Right lobe of liver (tissue), 4 donors: ENCODE measurements around the gene EIF2B2.

Experiments used
- CTCF ChIP-seq, 4 donors: fragments of 200-600 bp in 3 of 4; fragments of 450-650 bp in 1 of 4; IDR thresholded peaks; one replicate each; pipeline versions ENCODE4 v1.5.1 to v1.8.0; 2016 to 2022; ENCODE audit warnings: antibody characterized with exemption in 4 of 4, mild to moderate bottlenecking in 2 of 4
- POLR2A ChIP-seq: fragments of 450-650 bp; IDR thresholded peaks from one replicate; pipeline ENCODE4 v1.6.1; 2017; ENCODE audit warnings: antibody characterized with exemption, mild to moderate bottlenecking
- donor health status: DM: no; HTN: no; CAD: no.
- donor health status: DM: no; HTN: no; CAD: no.
- donor health status: DM: no; HTN: yes; CAD: no.

GRCh38 chr14:74973905-74974363 lies 28.8 kb upstream of the EIF2B2 start:
- TF ChIP-seq CTCF (IDR thresholded peaks at IDR 0.05) (no peak), POLR2A (no peak)
